Spleen (tissue), 7 donors: Measurements from ENCODE around the gene MATCAP1.

Experiments used
- POLR2A ChIP-seq, 3 donors: fragments of 450-650 bp; IDR thresholded peaks; one replicate each; pipeline ENCODE4 v1.5.1; 2017; ENCODE audit warnings: antibody characterized with exemption in 3 of 3, mild to moderate bottlenecking in 1 of 3
- TF ChIP-seq, protein P1 (sequence below), 11 experiments: fragments of 200-600 bp in 7 of 11; fragments of 450-650 bp in 4 of 11; sonication (generic) in 4 of 11; IDR thresholded peaks in 8 of 11; conservative IDR thresholded peaks in 3 of 11; 1 replicate in 7 of 11; 2 replicates in 4 of 11; pipeline versions ENCODE4 v1.4.0 to v1.8.0; 2016 to 2021; ENCODE audit warnings: antibody characterized with exemption in 11 of 11, inconsistent platforms in 4 of 11, mild to moderate bottlenecking in 1 of 11
- donor health status: DM: no; HTN: no; CAD: no; lungs with moderate emphysema.
- donor health status: DM: no; HTN: no; CAD: no.
- donor health status: DM: no; HTN: no; CAD: no.

DNA sequence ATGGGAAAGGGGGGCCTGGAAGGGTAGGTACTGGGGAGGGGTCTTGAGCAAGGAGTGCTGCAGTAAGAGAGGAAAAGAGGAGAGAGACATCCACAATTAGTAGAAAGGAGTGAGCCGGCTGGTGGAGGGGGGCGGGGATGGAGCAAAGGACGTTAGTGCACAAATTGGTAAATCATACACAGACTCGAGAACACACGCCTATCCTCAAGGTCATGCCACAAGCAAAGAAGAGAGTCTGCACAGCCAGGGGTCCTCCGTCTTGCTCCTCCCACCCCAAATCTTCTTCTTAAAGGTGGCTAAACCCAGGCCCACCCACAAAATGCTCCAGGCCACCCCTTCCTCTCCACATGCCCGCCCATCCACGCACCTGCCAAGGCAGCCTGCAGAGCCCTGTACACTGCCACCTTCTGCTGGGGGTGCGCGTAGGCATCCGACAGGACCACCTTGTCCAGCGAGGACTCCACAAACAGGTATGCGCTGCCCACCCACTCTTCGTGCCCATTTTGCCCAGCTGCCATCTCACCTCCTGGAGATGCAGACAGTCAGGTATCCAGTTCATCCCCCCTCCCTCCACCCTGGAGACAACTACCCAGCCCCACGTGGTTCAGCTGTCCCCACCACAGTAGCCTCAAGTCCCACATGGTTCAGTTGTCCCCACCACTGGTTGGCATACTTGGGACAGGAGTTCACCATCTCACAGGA lies 27.5 kb downstream of the MATCAP1 start:
- TF ChIP-seq, protein P1, sequence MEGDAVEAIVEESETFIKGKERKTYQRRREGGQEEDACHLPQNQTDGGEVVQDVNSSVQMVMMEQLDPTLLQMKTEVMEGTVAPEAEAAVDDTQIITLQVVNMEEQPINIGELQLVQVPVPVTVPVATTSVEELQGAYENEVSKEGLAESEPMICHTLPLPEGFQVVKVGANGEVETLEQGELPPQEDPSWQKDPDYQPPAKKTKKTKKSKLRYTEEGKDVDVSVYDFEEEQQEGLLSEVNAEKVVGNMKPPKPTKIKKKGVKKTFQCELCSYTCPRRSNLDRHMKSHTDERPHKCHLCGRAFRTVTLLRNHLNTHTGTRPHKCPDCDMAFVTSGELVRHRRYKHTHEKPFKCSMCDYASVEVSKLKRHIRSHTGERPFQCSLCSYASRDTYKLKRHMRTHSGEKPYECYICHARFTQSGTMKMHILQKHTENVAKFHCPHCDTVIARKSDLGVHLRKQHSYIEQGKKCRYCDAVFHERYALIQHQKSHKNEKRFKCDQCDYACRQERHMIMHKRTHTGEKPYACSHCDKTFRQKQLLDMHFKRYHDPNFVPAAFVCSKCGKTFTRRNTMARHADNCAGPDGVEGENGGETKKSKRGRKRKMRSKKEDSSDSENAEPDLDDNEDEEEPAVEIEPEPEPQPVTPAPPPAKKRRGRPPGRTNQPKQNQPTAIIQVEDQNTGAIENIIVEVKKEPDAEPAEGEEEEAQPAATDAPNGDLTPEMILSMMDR (IDR thresholded peaks at IDR 0.05 in 8 of 11, conservative IDR thresholded peaks at IDR 0.05 in 3 of 11): no peak
- TF ChIP-seq POLR2A (IDR thresholded peaks at IDR 0.05): no peak
